T-helper 17 cell (primary cell): ENCODE measurements around the gene KCTD2. TPM values are rescaled to one million over a fixed set of nuclear protein-coding genes. Genes with fewer than 3 reads are reported as not detected.
A peak's percentile ranks its signal among the peaks of the same experiment; 100 is the strongest.

Experiments
- ATAC-seq: fragments of 150-1000 bp; cut with Tn5 transposase; 2 replicates; pipeline ENCODE4 v1.10.0; 2021; ENCODE audit warnings: mild to moderate bottlenecking, moderate library complexity
- DNase-seq, 3 donors: peaks; one replicate each; pipeline versions ENCODE4 v3.0.0 to v3.0.0-alpha.2; 2020 to 2021
- H3K9me3 ChIP-seq: one replicate; pipeline ENCODE4 v1.7.0; 2013; ENCODE audit warnings: low read length, mild to moderate bottlenecking; ENCODE audit not compliant: control insufficient read depth, poor library complexity, severe bottlenecking
- H3K27ac Mint-ChIP-seq: one replicate; pipeline ENCODE4 v1.8.0; 2022; ENCODE audit warnings: mild to moderate bottlenecking, moderate library complexity, mixed read lengths
- H3K27me3 Mint-ChIP-seq: one replicate; pipeline ENCODE4 v1.8.0; 2022; ENCODE audit warnings: mixed read lengths
- H3K36me3 Mint-ChIP-seq: one replicate; pipeline ENCODE4 v1.8.0; 2022; ENCODE audit warnings: low read depth, mixed read lengths
- H3K4me1 Mint-ChIP-seq: one replicate; pipeline ENCODE4 v1.8.0; 2022; ENCODE audit warnings: mild to moderate bottlenecking, mixed read lengths
- H3K4me3 Mint-ChIP-seq: one replicate; pipeline ENCODE4 v1.8.0; 2022; ENCODE audit warnings: mild to moderate bottlenecking, moderate library complexity, mixed read lengths
- total RNA-seq, 4 donors: library from RNA in 2 of 4; stranded (reverse) in 2 of 4; gene quantifications; one replicate each; pipeline ENCODE4 v1.2.3 and lab custom pipeline; 2022 to 2026

Gene KCTD2
- total RNA-seq, 2 donors from 2014 or later = 20.4 to 27.7 TPM

- peak within 1 kb of the TSS; percentile 87 for H3K4me3 Mint-ChIP-seq
- no peaks in the 10 kb centered on the region for H3K9me3 ChIP-seq
- peak; percentile 87 to 88 (median 88) for DNase-seq
- no peaks in the 10 kb centered on the region for H3K27me3 Mint-ChIP-seq
- peak; percentile 83 for ATAC-seq
- peaks cover 26% of the 10 kb centered on the region for H3K4me1 Mint-ChIP-seq
- H3K27ac Mint-ChIP-seq = peak within 1 kb of the TSS; percentile 82
- peaks cover 4% of the 10 kb centered on the region for H3K36me3 Mint-ChIP-seq
Measured at GRCh38 chr17:75109407-75110233, 62.6 kb downstream of the KCTD2 start, which contains the start of gene ARMC7. TSS of gene ARMC7 (plus strand) at chr17:75109969. CDS start at chr17:75110289, 320 bp downstream.

- H3K4me3 Mint-ChIP-seq = peak overlapping the region; percentile 87
- H3K9me3 ChIP-seq = no peaks in the 10 kb centered on the region
- H3K4me1 Mint-ChIP-seq = peaks cover 30% of the 10 kb centered on the region
- H3K36me3 Mint-ChIP-seq = peaks cover 4% of the 10 kb centered on the region
- peak overlapping the region; percentile 82 for H3K27ac Mint-ChIP-seq
- no peak for ATAC-seq
- no peaks in the 10 kb centered on the region for H3K27me3 Mint-ChIP-seq
- no peak for DNase-seq
Measured at GRCh38 chr17:75110234-75110937, 63.4 kb downstream of the KCTD2 start.

- H3K9me3 ChIP-seq = no peaks in the 10 kb centered on the region
- H3K4me3 Mint-ChIP-seq = peak overlapping the region; percentile 62
- peaks cover 30% of the 10 kb centered on the region for H3K4me1 Mint-ChIP-seq
- peaks cover 4% of the 10 kb centered on the region for H3K36me3 Mint-ChIP-seq
- ATAC-seq (no peak), DNase-seq (no peak)
- no peaks in the 10 kb centered on the region for H3K27me3 Mint-ChIP-seq
- peak overlapping the region; percentile 82 for H3K27ac Mint-ChIP-seq
Measured at GRCh38 chr17:75111777-75112335, 64.8 kb downstream of the KCTD2 start.

- peaks cover 32% of the 10 kb centered on the region for H3K4me1 Mint-ChIP-seq
- peak overlapping the region; percentile 96 for H3K27ac Mint-ChIP-seq
- ATAC-seq (peak; percentile 71), DNase-seq (peak; percentile 72 to 84 (median 77))
- peak overlapping the region; percentile 93 for H3K4me3 Mint-ChIP-seq
- H3K9me3 ChIP-seq = no peaks in the 10 kb centered on the region
- H3K27me3 Mint-ChIP-seq = no peaks in the 10 kb centered on the region
- H3K36me3 Mint-ChIP-seq = peaks cover 4% of the 10 kb centered on the region
Measured at GRCh38 chr17:75113798-75114551, 67.0 kb downstream of the KCTD2 start.

- H3K4me1 Mint-ChIP-seq = peaks cover 30% of the 10 kb centered on the region
- no peaks in the 10 kb centered on the region for H3K27me3 Mint-ChIP-seq
- peak overlapping the region; percentile 96 for H3K27ac Mint-ChIP-seq
- peaks cover 4% of the 10 kb centered on the region for H3K36me3 Mint-ChIP-seq
- no peak for DNase-seq
- no peak for ATAC-seq
- H3K9me3 ChIP-seq = no peaks in the 10 kb centered on the region
- peak overlapping the region; percentile 93 for H3K4me3 Mint-ChIP-seq
Measured at GRCh38 chr17:75114552-75115314, 67.7 kb downstream of the KCTD2 start.

Other genes with a start within 250 kb of the KCTD2 start
- gene GRIN2C, start 187.3 kb upstream of the KCTD2 start, total RNA-seq = not detected
- 1 to 10 TPM; 4.5 to 8.7 TPM for gene FDXR, start 174.2 kb upstream of the KCTD2 start, total RNA-seq
- gene FADS6, start 153.6 kb upstream of the KCTD2 start, total RNA-seq = not detected
- gene USH1G, start 124.0 kb upstream of the KCTD2 start, total RNA-seq = not detected
- not detected for gene OTOP2, start 123.0 kb upstream of the KCTD2 start, total RNA-seq
- not detected for gene OTOP3, start 111.3 kb upstream of the KCTD2 start, total RNA-seq
- gene HID1, start 74.5 kb upstream of the KCTD2 start, total RNA-seq = 10 to 100 TPM; 10.6 to 14.9 TPM
- under 1 TPM in 1 of 2 donors, not detected in 1; 0.86 TPM for gene CDR2L, start 59.6 kb upstream of the KCTD2 start, total RNA-seq
- gene MRPL58, start 34.6 kb upstream of the KCTD2 start, total RNA-seq = 10 to 100 TPM; 13.7 to 19.1 TPM
- gene ATP5PD, start 256 bp upstream of the KCTD2 start, total RNA-seq = 100 to 1,000 TPM; 123 to 145 TPM
- gene SLC16A5, start 40.7 kb downstream of the KCTD2 start, total RNA-seq = 10 to 100 TPM; 11.7 to 14.9 TPM
- gene ARMC7, start 62.7 kb downstream of the KCTD2 start, total RNA-seq = 1 to 10 TPM; 8.9 to 9.3 TPM
- gene NT5C, start 84.5 kb downstream of the KCTD2 start, total RNA-seq = 10 to 100 TPM; 20.6 to 29.8 TPM
- gene JPT1, start 107.3 kb downstream of the KCTD2 start, total RNA-seq = 10 to 100 TPM; 40.0 to 46.8 TPM
- gene SUMO2, start 135.7 kb downstream of the KCTD2 start, total RNA-seq = 100 to 1,000 TPM; 216 to 236 TPM
- 10 to 100 TPM; 75.0 to 75.3 TPM for gene NUP85, start 158.5 kb downstream of the KCTD2 start, total RNA-seq
- gene GGA3, start 214.4 kb downstream of the KCTD2 start, total RNA-seq = 10 to 100 TPM; 85.4 to 89.1 TPM
- gene MRPS7, start 214.7 kb downstream of the KCTD2 start, total RNA-seq = 10 to 100 TPM; 33.9 to 35.6 TPM
- gene MIF4GD, start 224.0 kb downstream of the KCTD2 start, total RNA-seq = 10 to 100 TPM; 27.0 to 35.0 TPM
- 10 to 100 TPM; 13.7 to 15.1 TPM for gene SLC25A19, start 242.2 kb downstream of the KCTD2 start, total RNA-seq